GM12875 (cell line): ENCODE data around the gene NT5DC1.

ENCODE experiments used
- H3K4me3 ChIP-seq: one replicate; pipeline ENCODE4 v1.5.1; 2011; ENCODE audit warnings: low read depth, low read length, control low read depth
- TF ChIP-seq, protein P1 (sequence below): IDR thresholded peaks from 2 replicates; pipeline ENCODE4 v1.5.1; 2011; ENCODE audit warnings: low read depth, mild to moderate bottlenecking, control low read depth, inconsistent platforms, low read length, moderate library complexity, borderline replicate concordance; ENCODE audit not compliant: insufficient read depth

NT5DC1 gene

GRCh38 chr6:116136933-116137340 lies 36.3 kb downstream of the NT5DC1 start:
- TF ChIP-seq, protein P1, sequence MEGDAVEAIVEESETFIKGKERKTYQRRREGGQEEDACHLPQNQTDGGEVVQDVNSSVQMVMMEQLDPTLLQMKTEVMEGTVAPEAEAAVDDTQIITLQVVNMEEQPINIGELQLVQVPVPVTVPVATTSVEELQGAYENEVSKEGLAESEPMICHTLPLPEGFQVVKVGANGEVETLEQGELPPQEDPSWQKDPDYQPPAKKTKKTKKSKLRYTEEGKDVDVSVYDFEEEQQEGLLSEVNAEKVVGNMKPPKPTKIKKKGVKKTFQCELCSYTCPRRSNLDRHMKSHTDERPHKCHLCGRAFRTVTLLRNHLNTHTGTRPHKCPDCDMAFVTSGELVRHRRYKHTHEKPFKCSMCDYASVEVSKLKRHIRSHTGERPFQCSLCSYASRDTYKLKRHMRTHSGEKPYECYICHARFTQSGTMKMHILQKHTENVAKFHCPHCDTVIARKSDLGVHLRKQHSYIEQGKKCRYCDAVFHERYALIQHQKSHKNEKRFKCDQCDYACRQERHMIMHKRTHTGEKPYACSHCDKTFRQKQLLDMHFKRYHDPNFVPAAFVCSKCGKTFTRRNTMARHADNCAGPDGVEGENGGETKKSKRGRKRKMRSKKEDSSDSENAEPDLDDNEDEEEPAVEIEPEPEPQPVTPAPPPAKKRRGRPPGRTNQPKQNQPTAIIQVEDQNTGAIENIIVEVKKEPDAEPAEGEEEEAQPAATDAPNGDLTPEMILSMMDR, result no peak
- H3K4me3 ChIP-seq, result no peak overlapping the region

DNA sequence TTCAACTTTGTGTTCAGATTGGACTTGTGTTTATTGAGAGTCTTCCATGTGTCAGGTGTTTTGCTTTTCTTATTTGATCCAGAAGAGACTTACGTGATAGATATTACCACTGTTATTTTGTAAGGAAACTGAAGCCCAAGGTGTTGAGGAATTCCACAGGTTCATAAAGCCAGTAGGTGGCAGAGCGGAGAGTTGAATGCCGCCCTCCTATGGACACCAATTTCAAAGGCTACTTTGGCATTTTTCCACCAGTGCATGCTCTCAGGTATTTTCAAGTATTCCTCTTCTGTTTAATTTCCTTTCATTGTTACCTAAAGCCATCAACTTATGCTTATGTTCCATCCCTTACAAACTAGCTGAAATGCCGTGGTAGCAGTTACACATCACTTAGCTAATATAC lies 39.3 kb downstream of the NT5DC1 start:
- H3K4me3 ChIP-seq, result no peak overlapping the region
- TF ChIP-seq, protein P1, result no peak

DNA sequence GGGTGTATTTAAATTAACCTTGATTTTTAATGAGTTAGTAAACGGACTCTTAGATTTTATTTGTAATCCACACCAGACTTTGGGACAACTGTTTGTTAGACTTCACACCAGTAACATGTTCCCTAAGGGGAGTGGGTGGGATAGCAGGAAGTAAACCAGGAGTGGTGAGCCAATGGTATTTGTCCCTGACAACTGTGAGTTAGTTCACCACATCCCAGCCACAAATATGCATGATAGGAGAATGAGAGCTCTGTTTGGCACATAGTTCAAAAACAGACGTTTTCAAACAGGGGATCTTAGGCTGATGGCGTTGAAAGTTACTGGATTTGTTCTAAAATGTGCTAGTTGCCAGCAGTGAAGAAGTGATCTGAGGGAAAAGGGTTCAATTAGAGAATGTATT lies 44.0 kb downstream of the NT5DC1 start:
- TF ChIP-seq, protein P1, result no peak

DNA sequence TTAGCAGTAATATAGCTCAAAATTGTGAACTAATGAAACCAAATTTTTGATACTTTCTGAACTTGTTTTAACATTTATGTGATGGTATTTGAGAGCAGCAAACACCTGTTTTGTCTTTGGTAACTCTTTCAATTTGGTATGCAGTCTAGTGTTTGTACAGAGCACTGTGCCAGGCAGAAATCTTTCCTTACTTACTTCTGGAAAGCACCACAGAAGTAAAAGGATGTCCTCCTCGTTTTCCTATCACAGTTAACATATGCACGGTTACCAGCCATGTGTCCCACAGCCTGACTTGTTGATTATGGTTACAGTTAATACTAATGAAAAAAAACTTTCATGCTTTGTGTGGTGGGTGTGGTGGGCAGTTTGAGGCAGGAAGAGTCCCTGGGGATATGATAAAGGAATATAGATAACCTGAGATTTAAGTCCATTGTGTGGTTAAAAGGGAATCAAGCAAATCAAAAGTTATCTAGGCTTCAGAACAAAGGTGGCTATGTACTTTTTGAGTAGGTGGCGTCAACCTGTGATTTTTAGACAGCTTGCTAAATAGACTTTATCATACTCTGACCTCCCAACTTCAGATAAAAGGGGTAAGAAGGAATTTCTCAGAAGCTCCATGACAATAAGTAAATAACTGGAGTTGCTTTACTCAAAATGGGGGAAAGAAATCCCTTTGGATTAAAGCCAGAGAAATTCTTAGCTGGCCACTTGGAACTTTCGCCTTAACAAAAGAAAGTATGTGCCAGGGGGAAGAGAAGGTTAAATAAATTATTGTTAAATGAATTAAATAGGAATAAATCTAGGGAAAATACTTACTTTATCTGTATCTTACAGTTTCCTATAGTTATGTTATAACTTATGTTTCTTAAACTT lies 45.4 kb downstream of the NT5DC1 start:
- TF ChIP-seq, protein P1, result no peak
- no peak overlapping the region for H3K4me3 ChIP-seq

More for the DNA sequence above, 44.0 kb downstream of the NT5DC1 start:
- H3K4me3 ChIP-seq, result no peak overlapping the region

DNA sequence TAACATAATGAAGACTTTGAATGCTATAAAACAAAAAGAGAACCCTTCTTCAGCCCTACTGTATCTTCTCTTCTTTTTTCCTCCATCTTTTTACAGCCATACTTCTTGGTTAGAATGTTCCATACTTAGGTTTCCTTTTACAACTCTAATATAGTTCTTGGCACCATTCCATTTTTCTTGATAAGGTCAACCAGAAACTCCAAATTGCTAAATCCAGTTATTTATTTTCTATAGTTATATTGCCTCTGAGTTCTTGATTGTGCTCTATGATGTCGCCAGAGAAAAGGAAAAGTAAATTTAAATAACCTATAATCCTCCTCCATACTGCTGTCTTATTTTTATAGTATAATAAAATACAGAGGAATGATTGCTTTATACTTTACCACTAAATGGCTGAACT lies 52.0 kb downstream of the NT5DC1 start:
- TF ChIP-seq, protein P1, result no peak
- no peak overlapping the region for H3K4me3 ChIP-seq

GRCh38 chr6:116154887-116155286 lies 54.2 kb downstream of the NT5DC1 start:
- H3K4me3 ChIP-seq, result no peak overlapping the region
- TF ChIP-seq, protein P1, result no peak
